ENCODE data around the gene CELF5. TPM values are rescaled to one million over a fixed set of nuclear protein-coding genes. Genes with fewer than 3 reads are reported as not detected.

The CELF5 gene
- total RNA-seq, 2 experiments from 2014 or later = 0.13 TPM; not detected in 1

DNA sequence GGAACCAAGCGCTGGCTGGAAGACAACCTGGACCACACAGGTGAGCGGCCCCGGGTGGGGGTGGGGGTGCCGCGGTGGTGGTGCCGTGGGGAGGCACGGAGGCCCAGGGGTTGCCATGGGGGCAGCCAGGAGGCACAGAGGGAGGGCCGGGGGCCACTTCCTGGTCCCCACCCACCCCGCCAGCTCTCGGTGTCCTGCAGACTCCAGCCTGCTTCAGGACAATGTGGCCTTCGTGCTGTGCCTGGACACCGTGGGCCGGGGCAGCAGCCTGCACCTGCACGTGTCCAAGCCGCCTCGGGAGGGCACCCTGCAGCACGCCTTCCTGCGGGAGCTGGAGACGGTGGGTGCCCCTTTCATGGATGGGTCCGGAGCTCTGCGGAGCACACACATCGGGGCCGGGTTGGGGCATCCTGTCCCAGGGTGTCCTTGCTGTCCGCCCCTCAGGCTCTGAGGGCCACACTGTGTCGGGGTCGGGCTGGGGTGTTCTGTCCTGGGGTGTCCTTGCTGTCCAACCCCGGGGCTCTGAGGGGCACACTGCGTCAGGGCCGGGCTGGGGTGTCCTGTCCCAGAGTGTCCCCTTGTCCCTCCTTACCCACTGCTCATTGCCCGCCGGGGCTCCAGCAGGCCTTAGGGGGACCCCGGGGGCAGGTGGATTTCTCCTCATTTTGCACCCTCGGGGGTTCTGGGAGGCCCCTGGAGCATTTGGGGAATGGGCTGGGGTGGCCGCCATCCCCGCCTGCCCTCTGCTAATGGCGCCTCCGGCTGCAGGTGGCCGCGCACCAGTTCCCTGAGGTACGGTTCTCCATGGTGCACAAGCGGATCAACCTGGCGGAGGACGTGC lies 20.4 kb upstream of the CELF5 start:
- Histone ChIP-seq H3K9me3 (ENCODE audit: low read length) (no peaks in the 10 kb centered on the region), H3K4me1 (ENCODE audit: insufficient read depth, low read length, poor library complexity, severe bottlenecking) (no peaks in the 10 kb centered on the region), H3K79me2 (ENCODE audit: insufficient read depth, low read depth, low read length) (no peaks in the 10 kb centered on the region), H2AFZ (ENCODE audit: low read length) (no peak overlapping the region), H3K4me3 (ENCODE audit: low read depth, low read length, poor library complexity, severe bottlenecking) (no peak overlapping the region), H3K9me2 (ENCODE audit: insufficient read depth, low read length) (no peaks in the 10 kb centered on the region), H3K36me3 (ENCODE audit: insufficient read depth, low read length) (peaks cover 64% of the 10 kb centered on the region), H3K4me2 (ENCODE audit: low read length) (no peak overlapping the region), H3K27ac (ENCODE audit: low read depth, low read length, poor library complexity, severe bottlenecking) (no peak overlapping the region), H4K20me1 (ENCODE audit: insufficient read depth, low read length) (no peaks in the 10 kb centered on the region)
- TF ChIP-seq, protein P1, sequence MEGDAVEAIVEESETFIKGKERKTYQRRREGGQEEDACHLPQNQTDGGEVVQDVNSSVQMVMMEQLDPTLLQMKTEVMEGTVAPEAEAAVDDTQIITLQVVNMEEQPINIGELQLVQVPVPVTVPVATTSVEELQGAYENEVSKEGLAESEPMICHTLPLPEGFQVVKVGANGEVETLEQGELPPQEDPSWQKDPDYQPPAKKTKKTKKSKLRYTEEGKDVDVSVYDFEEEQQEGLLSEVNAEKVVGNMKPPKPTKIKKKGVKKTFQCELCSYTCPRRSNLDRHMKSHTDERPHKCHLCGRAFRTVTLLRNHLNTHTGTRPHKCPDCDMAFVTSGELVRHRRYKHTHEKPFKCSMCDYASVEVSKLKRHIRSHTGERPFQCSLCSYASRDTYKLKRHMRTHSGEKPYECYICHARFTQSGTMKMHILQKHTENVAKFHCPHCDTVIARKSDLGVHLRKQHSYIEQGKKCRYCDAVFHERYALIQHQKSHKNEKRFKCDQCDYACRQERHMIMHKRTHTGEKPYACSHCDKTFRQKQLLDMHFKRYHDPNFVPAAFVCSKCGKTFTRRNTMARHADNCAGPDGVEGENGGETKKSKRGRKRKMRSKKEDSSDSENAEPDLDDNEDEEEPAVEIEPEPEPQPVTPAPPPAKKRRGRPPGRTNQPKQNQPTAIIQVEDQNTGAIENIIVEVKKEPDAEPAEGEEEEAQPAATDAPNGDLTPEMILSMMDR (conservative IDR thresholded peaks at IDR 0.05; ENCODE audit: low read length) = no peak
- no peak for TF ChIP-seq EZH2phosphoT487 (IDR thresholded peaks at IDR 0.05; ENCODE audit: borderline replicate concordance, low read depth, low read length)
- intact Hi-C loops (cut with micrococcal nuclease; ENCODE audit: unreplicated experiment) = no loop called here
- no TSS peak for BruUV-seq (replicated peaks)
- DNase-seq (ENCODE audit: low spot score) = no peak
- POLR2A ChIA-PET = no interaction called here
- CTCF ChIA-PET (ENCODE audit: unreplicated experiment) = no interaction called here

DNA sequence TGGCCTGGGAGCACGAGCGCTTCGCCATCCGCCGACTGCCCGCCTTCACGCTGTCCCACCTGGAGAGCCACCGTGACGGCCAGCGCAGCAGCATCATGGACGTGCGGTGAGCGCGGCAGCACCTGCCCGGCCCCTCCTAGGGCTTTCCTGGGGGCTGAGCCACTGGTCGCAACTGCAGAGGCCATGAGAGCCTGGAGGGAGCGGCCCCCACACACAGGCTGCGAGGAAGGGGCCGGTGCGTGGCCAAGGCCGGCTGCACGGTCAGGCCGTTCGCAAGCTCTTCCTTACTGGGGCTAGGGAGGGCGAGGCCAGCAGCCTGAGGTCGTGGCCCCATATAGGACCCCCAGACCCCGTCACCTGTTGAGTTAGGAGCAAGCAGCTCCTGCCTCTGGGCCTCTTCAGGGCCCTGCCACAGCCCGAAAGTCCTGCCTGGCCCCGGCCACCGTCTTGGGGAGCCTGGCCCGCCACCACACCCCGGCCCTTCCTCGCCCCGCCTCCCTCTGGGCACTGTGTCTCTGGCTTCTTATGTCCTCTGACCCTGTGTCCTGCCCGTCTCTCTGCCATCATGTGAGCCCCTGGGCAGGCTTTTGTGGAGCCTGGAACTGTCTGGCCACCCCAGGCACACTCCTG lies 19.7 kb upstream of the CELF5 start:
- Histone ChIP-seq H4K20me1 (ENCODE audit: insufficient read depth, low read length) (no peaks in the 10 kb centered on the region), H3K4me3 (ENCODE audit: low read depth, low read length, poor library complexity, severe bottlenecking) (no peak overlapping the region), H3K4me2 (ENCODE audit: low read length) (no peak overlapping the region), H3K27ac (ENCODE audit: low read depth, low read length, poor library complexity, severe bottlenecking) (no peak overlapping the region), H2AFZ (ENCODE audit: low read length) (no peak overlapping the region), H3K36me3 (ENCODE audit: insufficient read depth, low read length) (peaks cover 60% of the 10 kb centered on the region), H3K9me2 (ENCODE audit: insufficient read depth, low read length) (no peaks in the 10 kb centered on the region), H3K79me2 (ENCODE audit: insufficient read depth, low read depth, low read length) (no peaks in the 10 kb centered on the region), H3K9me3 (ENCODE audit: low read length) (no peaks in the 10 kb centered on the region), H3K4me1 (ENCODE audit: insufficient read depth, low read length, poor library complexity, severe bottlenecking) (no peaks in the 10 kb centered on the region)
- BruUV-seq (replicated peaks) = no TSS peak
- no peak for TF ChIP-seq EZH2phosphoT487 (IDR thresholded peaks at IDR 0.05; ENCODE audit: borderline replicate concordance, low read depth, low read length)
- TF ChIP-seq, protein P1 (conservative IDR thresholded peaks at IDR 0.05; ENCODE audit: low read length) = no peak
- ChIA-PET POLR2A (no interaction called here), CTCF (ENCODE audit: unreplicated experiment) (no interaction called here)
- DNase-seq (ENCODE audit: low spot score) = no peak
- intact Hi-C loops (cut with micrococcal nuclease; ENCODE audit: unreplicated experiment) = no loop called here

Data from OCI-LY7 (cell line).